ENCODE measurements around the gene UCHL5. TPM values are rescaled to one million over a fixed set of nuclear protein-coding genes. Genes with fewer than 3 reads are reported as not detected.

Gene UCHL5

Small RNA genes within 50 kb of the gene (small RNA-seq; reads per million reads assigned to genes)
- gene SCARNA18B (ENCODE audit: insufficient read depth) = not detected

Measured in mesendoderm (in vitro differentiated cells).